NOMO-1 (cell line): ENCODE measurements around the gene VTI1A.

ENCODE experiments used
- DNase-seq, 2 experiments: peaks; one replicate each; lab custom pipeline; 2025; ENCODE audit not compliant: unreplicated experiment in 2 of 2; lab: John Stamatoyannopoulos, UW

The VTI1A gene

DNA sequence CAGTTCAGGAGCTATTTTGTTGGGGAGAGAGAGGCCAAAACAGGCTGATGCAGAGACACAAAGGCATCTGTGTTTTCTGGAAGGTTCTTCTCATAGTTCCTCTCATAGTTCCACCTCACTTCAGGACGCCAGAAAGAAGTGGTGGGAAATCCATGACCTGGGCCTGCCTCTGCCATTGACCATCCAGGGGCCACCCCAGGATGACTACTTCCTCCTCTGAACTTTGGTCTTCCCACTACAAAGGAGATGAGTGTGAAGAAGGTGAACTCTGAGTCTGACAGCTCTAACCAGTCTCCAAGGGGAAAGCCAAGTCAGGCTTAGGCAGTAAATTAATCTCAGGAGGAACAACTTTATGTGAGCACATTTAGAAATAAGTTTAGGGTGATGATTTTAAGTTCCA lies 327.2 kb downstream of the VTI1A start:
- DNase-seq: no peak

DNA sequence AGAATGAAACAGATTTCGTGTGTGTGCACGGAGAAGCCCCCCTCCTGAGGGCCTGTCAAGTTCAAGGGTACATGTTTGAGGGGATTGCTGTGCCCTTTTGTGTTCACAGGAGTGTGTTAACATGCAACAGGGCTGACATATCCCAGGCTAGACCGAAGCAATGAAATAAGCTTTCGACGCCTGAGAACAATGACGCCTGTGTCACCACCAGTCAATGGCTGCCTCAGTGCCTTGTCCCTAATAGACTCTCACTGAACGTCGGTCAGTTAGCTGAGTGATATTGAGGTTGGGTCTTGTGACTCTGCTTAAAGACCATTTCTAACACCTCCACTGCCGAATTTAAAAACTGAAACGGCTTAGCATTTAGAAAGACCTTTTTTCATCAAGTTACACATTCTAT lies 327.8 kb downstream of the VTI1A start:
- no peak for DNase-seq

DNA sequence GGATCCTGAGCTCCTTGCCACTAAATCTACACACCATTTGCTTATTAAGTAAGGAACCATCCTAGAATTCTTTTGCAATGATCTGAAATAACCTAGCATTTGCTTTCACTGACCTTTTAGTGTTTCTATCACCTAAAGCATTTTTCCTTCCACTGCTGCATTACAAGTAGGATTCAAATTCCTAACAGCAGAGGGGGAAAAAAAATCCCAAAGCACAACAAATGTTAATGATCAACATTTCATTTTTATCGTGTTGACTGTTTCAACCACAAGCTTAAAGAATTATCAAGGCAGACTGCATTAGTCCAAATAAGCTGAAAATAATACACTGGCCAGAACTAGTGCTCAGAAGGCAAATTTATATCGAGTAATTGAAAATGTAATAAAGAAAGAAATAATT lies 328.4 kb downstream of the VTI1A start:
- no peak for DNase-seq

DNA sequence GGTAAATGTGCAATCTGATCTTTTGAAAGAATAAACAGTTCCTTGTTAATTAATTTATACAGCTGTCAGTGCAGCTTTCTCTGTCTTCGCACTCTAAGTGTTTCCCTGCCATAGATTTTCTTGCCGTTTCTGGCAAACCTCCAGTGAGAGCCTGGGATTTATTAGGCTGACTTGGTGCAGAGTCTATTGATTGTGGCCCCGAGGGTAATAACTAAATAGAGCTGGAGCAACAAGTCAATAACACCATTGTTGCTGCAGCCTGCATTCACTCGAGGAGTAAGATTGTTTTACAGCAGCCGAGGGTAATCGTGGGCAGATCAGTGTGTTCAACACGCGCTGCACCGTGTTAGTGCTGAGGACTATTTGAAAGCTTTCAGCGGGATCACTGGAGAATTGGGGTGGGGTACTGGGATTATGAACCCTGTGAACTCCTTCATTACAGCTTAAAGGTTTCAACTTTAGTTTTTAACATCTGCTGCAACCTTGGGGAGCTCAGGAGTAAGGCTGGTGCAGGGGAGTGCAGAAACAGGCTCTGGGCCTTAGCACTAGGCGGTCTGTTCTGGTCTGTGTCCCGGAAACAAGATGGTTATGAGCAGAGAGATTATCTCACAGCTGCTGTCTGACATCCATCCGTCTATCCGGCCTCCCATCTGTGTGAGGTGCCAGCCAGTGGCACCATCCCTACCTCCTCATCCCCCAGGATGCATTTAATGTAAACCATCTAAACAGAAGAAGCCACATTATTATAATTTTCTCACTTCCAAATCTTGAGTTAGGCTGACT lies 329.1 kb downstream of the VTI1A start:
- DNase-seq: no peak

DNA sequence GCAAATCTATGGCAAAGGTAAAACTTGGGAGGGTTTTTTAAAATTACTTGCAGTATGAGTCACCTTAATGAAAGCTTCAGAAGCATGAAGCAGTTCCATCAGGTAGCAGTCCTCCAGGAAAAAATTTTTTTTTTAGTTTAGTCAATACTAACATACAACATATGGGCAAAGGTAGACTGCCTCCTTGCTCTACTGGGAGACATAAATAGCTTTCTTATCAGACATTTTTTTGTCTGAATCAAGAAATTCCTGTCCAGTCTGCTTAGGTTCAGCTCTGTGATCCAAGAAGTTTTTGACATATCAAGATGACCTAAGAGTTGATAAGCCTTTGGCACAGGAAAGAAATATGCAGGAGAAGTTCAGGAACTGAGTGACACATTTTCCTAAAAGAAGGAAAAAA lies 331.6 kb downstream of the VTI1A start:
- no peak for DNase-seq

- DNase-seq: no peak
These were observed 332.2 kb downstream of the VTI1A start for GRCh38 chr10:112779025-112779770.

DNA sequence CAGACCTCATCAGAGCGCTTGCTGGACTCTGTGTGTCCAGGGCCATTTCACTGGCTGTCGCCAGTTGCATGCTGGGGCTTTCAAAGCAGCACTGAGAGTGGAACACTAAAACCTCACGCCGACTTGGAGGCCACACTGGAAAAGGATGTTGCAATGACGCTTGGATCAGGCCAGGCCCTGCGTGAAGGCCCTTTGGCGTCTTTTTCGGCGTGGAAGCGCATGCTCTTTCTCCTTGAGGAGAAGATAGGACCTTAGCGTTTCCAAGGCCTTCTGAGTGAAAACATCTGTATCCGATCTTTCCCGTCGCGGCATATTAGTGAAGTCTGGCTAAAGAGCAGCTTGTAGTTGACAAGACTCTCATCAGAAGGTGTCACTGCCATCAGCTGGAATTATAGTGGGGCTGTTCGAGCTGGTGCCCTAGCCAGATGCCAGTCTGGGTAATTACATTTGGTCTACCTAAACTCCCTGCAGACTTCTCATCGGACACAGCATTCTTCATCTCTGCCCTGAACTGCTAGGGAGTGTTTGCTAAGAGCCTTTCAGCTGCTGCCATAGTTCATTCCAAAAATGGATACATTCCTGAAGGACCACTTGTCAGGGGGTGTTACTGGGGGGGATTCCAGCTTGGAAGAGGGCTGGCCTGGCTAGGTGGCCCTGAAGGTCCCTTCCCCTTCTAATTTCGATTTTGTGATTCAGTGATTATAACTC lies 335.3 kb downstream of the VTI1A start:
- DNase-seq: no peak

DNA sequence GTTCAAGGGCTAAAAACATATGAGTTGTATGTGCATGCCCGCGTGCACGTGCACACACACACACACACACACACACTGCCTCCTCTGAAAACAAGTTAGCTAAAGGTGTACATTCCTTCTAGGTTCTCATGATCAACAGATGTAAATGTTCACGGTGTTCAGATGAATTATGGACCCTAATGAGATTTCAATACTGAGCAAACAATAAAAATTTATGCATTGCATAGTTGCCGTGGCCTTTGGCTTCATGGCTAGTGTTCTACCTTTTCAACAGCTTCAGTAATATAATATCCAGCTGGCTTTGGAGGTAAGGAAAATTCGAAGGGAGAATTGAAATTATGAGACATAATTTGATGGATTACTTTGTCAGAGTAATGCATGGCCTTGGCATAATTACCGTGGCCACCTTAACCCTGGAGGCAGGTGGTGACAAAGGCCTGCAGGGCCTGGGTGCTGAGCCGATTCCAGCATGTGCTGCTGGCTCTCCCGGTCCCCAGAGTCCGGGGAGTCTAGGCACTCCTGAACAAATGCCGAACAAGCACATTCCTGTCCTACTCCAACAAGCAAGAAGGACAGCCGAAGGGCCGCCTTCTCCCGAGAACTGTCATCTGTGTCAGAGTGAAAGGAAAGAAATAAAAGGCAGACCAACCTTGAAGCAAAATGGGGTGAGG lies 336.5 kb downstream of the VTI1A start:
- DNase-seq: no peak

- no peak for DNase-seq
These were observed 337.0 kb downstream of the VTI1A start for GRCh38 chr10:112784022-112784461.

GRCh38 chr10:112785089-112785488 lies 338.1 kb downstream of the VTI1A start:
- DNase-seq: no peak

GRCh38 chr10:112789248-112789647 lies 342.2 kb downstream of the VTI1A start:
- DNase-seq: no peak

GRCh38 chr10:112790030-112790429 lies 343.0 kb downstream of the VTI1A start:
- no peak for DNase-seq

- DNase-seq: no peak
These were observed 343.9 kb downstream of the VTI1A start for GRCh38 chr10:112790921-112791320.

DNA sequence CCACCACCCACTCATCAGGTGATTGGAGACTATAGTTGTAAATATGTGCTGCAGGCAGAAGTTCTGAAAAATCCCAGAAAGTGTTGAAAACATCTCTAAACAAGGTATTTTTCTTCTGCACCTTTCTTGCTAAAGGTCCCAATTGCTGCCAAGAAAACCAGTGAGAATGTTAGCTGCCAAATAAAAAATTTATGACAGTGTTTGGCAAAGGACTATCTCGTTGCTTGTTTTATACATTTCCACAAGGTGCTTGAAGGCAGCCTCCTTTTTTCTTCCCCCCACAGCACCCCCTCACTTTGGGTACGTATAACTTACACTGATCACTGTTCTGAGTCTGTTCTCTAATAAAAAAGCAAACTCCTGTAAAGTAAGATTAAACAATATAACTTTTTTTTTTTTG lies 344.4 kb downstream of the VTI1A start:
- DNase-seq: no peak

GRCh38 chr10:112792487-112793201 lies 345.6 kb downstream of the VTI1A start:
- DNase-seq: no peak

DNA sequence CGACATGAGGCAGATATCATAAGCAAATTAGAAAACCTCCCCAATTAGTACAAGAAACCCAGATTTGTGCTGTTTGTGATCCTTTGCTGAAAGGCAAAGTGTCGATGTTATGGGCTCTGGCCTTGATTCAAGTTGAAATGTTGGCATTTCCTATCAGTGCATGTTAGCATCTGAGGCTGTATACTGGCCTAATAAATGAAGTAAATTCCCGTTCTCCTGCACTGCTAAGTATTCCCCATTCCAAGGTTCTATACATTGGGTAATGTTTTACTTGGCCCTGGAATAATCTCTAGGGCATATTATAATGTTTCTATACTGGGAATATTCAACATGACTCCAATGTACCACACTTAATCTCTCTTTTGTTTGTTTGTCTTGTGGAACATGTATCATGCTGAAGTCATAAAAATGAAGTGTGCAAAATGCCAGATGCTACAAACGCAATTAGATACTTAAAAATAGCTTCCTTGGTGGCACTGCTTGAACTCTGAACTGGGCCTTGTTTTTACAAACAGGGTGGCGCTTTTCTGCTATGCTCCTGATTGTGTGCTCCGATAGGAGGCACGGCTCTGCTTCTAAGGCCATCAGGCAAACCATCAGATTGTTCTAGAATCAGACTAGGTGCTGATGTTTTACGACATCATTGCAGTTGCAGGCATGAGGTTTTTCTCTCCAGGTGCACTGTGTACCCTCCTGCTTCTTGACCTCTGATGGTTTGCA lies 346.3 kb downstream of the VTI1A start:
- no peak for DNase-seq

DNA sequence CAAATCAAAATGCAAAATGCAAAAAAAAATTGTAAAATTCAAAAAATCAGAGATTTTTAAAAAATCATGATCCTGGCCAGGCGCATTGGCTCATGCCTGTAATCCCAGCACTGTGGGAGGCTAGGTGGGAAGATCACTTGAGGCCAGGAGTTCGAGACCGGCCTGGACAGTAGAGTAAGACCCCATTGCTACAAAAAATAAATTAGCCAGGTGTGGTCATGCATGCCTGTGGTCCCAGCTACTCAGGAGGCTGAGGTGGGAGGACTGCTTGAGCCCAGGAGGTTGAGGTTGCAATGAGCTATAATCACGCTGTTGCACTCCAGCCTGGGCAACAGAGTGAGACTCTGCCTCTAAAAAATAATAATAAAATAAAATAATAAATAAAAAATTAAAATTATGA lies 347.2 kb downstream of the VTI1A start:
- no peak for DNase-seq

GRCh38 chr10:112795067-112795466 lies 348.1 kb downstream of the VTI1A start:
- DNase-seq: no peak

- no peak for DNase-seq
These were observed 350.2 kb downstream of the VTI1A start for GRCh38 chr10:112797197-112797596.

DNA sequence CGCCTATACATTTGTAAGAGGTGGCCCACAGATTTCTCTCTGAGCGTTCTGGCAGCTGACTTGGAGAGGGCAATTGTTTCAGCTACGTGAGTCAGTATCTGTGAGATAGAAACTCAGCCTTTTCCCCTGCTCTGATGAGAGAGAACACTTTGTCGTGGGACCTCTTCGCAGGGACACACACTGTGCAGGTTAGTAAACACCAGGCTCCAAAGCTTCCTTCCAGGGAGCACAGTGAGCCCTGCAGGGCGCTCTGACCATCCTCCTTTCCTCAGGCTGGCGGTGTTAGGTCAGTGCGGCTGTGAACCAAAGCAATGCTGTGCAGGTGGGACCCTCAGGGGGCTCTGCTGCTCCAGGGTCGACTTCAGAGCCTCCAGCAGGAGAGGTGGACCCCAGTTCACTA lies 350.8 kb downstream of the VTI1A start:
- DNase-seq: no peak
